K562 treated with DMSO at 1 percent for 24 hours (cell line): Measurements from ENCODE around the gene ONECUT2. TPM values are rescaled to one million over a fixed set of nuclear protein-coding genes. Genes with fewer than 3 reads are reported as not detected.

ENCODE experiments used
- total RNA-seq: library from RNA; unstranded; fragments of 300-600 nt; gene quantifications from 2 replicates; pipeline ENCODE4 v1.2.3, GENCODE V29; 2022; ENCODE audit warnings: low read depth; ENCODE audit not compliant: insufficient read depth

Gene ONECUT2
- total RNA-seq, result 0.47 and 0.73 TPM in 2 replicates

GRCh38 chr18:57434536-57435494 is at the start of gene ONECUT2:
ONECUT2 (plus strand) TSS chr18:57435374; CDS start chr18:57435717, 343 bp downstream.

Other genes with a start within 250 kb of the ONECUT2 start
- not detected in 2 replicates for gene ST8SIA3, start 82.8 kb upstream of the ONECUT2 start, total RNA-seq
- 64.3 and 75.4 TPM in 2 replicates for gene FECH, start 151.3 kb downstream of the ONECUT2 start, total RNA-seq
- 97.6 and 101 TPM in 2 replicates for gene NARS1, start 186.5 kb downstream of the ONECUT2 start, total RNA-seq